Stimulated activated CD8-positive, alpha-beta memory T cell treated with anti-CD3 and anti-CD28 coated beads, Interleukin-12 subunit alpha, Interleukin-12 subunit beta, amount 100 ng/mL, for 24 hours (primary cell): ENCODE results near the gene COX19.

Source experiments
- DNase-seq: peaks from one replicate; pipeline ENCODE4 v3.0.0-alpha.2; 2020; ENCODE audit errors: extremely low read depth

Gene COX19, protein sequence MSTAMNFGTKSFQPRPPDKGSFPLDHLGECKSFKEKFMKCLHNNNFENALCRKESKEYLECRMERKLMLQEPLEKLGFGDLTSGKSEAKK

GRCh38 chr7:974820-975681, at the start of gene COX19:
Gene COX19, minus strand, starts transcription at chr7:975549. Its CDS starts 40 bp downstream, at chr7:975509.
- peak; percentile 73 for DNase-seq

DNA sequence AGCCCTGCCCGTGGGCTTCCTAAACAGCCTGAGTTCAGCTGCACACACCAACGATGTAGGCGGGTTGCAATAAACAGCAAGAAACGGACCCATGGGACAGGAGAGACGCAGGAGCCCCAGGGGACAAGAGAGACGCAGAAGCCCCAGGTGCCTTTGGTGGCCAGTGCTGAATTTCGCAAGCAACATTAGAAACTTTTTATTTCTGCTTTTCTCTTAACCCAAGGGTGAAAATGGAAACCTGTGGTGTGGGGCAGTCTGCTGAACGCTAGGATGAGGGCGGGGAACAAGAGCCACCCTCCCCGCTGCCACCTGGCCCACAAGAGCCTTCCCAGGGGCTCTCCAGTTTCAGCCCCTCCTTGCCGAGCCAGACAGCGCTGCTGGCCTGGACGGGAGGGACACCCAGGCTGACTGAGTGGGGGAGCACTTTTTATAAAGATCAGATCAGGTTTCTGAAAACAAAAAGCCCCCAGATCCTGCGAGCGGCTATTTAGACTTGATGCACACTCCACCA, 49.0 kb upstream of the COX19 start:
- no peak for DNase-seq

DNA sequence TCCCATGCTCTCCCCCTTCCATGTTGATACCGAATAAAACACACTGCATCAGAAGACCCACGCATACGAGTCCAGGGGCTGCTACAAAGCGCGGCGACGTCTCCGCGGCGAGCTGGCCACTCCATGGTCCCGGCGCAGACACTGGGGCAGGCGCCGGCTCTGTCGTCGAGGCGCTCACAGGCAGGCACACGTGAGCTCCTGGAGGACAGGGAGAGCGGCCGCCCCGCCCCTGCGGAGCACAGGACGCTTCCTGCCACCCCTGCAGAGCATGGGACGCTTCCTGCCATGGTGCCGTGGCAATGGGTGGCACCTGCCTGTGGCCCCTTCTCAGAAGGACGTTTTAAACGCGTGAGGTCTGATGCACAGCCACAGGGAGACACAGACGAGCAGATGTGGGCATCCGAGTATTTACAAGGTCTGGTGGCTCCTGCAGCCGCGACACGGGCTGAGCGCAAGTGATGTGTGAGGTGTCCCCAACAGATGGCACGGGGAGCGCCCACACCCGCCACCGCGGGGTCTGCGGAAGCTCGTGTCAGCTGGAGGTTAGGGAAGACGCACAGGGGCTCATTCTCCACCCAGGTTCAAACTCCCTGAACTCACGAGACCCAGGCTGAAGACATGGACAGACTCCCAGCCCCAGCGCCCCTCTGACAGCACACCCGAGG, 47.6 kb upstream of the COX19 start:
- no peak for DNase-seq

DNA sequence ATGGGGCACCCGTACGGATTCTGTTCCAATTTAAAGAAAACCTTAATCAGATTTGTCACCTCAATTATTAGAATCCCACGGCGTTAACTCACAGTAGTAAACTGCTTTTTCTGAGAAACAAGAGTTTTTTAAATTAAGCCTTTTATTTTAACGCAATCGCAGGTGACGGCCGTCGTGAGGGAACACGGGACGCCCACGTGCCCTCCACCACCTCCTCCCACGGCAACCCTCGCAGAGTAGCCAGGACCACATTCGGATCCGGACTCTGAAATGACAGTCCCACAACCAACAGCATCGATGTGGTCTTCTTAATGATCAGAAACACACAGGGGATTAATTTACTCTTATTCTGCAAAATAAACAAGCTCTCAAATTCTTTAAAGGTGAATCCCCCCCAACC, 47.0 kb upstream of the COX19 start:
- no peak for DNase-seq

DNA sequence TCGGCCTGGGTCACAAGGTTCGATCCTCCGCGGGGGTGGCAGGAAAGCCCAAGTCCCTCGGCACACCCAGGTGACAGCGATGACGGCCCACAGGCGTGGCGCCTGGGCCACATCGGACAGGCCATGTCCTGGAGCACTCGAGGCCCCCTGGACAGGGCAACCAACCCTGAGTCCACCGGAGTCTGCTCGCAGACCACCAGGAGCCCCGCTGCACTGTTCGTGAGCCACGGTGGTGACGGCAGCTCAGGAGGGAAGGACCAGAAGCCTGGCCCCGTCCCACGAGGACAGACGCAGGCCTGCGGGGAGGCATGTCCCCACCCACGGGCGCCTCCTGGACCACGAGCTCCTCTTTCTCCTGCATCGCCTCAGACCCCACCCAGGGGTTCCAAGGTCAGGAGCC, 46.6 kb upstream of the COX19 start:
- DNase-seq, result no peak

DNA sequence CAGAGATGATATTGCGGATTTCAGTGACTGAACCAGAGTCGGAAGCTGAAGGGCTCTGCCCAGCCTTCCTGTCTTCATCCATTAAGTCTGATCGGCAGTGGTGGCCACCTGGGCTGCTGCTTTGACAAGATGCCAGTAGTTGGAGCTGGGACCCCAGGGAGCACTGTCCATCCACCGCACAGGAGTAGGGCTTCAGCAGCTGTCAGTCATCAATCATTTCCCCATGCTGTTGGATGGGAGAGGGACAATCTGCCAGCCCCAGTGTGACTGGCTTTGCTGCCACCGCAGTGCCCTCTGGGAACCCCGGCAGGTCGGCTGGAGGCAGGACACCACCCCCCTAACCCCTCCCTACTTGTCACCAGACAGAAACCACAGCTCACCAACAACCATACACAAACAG, 46.0 kb upstream of the COX19 start:
- no peak for DNase-seq

DNA sequence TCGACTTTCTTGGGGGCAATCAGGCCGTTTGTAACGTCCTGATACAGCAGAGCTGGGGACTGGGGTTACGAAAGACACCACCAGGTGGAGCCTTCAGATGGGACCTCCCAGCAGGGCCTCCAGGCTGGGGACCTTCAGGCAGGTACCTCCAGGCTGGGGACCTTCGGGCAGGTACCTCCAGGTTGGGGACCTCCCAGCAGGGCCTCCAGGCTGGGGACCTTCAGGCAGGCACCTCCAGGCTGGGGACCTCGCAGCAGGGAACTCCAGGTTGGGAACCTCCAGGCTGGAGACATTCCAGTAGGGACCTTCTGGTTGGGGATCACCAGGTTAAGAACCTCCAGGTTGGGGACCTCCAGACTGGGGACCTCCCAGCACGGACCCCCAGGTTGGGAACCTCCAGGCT, 45.5 kb upstream of the COX19 start:
- DNase-seq, result no peak

GRCh38 chr7:1019789-1020610, 44.7 kb upstream of the COX19 start:
- no peak for DNase-seq

GRCh38 chr7:1019255-1019785, 44.0 kb upstream of the COX19 start:
- DNase-seq, result no peak

GRCh38 chr7:1018334-1018695, 43.0 kb upstream of the COX19 start:
- DNase-seq, result no peak

GRCh38 chr7:1017586-1018333, 42.4 kb upstream of the COX19 start:
- DNase-seq, result no peak

- DNase-seq, result no peak
Observed at GRCh38 chr7:1016577-1017531, 41.5 kb upstream of the COX19 start.

- DNase-seq, result no peak
Observed at GRCh38 chr7:1015196-1016121, 40.1 kb upstream of the COX19 start.

DNA sequence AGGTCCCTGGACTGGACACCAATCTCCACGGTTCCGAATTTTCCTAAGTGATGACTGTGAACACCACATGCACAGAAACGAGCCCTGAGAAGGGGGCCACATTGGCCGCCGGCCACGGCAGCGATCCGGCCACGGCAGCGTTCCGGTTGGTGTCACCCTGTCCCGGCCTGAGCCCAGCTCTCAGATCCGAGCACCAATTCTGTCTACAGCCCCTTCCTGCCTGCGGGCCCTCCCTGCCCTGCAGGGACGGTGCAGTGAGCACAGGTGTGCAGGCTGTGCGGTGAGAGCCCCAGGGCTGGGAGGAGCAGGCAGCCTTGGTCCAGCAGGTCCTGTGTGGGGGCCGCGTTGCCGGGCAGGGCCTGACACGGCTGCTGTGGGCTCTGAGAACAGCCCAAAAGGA, 39.3 kb upstream of the COX19 start:
- no peak for DNase-seq

DNA sequence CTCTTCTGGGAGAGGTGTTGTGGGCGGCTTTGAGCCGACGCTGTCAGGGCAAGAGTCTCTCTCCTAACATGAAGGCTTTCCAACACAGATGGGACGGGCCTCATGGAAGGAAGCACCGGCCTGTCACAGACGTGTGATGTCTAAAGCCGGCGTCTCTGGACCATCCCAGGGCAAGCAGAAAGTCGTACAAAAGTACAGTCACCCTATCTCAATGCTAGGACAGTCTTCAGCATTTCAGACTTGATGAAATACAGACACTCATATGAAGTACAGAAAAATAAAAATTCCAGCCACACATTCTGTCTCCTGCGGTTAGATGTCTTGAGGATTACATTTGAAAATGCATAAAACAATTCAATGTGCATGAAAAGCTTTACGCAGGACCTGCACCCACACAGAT, 38.2 kb upstream of the COX19 start:
- DNase-seq, result no peak

- DNase-seq, result no peak
Observed at GRCh38 chr7:1012716-1013095, 37.4 kb upstream of the COX19 start.

DNA sequence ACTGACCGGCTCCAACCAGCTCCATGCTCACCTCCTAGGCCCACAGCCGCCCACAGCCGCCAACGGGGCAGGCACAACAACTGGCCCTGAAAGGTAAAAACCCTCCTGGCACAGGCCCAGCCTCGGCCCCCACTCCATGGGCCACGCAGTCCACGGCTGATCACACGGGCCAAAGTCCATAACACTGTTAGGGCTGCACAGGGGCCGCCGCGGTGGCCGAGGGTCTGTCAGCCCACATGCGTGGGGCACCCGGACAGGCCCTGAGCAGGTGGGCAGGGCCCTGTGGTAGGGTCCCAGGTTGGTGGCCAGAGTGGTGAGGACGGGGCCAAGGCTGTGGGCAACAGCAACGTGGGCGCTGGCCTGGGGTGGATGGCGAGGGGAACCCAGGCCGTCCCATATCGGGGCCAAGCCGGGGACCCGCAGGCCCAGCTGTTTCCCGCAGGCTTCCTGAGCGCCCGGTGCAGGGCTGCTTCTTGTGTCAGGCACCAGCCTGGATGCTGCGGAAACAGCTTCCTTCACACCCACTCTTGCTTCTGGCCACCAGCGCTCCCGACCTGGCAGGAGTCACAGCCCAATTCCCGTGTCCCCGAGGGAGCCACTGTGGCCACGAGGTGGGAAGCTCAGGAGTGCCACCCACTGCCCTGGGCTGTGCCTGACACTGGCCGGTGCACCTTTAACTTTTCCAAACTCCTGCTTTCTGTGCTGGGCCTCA, 36.8 kb upstream of the COX19 start:
- DNase-seq, result no peak

DNA sequence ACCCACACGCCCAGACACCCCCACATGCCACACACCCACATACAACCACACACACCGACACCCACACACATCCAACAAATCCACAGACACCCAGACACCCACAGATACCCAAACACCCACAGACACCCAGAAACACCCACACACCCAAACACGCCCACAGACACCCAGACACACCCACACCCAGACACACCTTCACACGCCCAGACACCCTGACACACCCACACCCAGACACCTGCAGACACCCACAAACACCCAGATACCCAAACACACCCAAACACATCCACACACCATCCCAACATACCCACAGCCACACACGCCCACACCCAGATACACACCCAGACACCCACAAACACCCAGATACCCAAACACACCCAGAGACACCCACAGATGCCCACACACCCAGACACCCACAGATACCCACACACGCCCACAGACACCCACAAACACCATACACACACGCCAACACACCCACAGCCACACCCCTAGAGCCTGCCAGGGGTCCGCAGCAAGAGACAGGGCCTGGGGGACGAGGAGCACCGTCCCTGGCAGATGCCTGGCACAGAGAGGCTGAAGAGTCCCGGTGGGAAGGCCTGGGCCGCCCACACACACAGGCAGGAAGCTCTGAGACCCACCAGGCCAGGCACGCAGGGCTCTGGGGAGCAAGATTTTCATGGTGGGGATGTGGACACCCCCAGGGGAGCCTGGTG, 36.1 kb upstream of the COX19 start:
- no peak for DNase-seq
